A549 (cell line): ENCODE measurements around the gene CHD6. TPM values are rescaled to one million over a fixed set of nuclear protein-coding genes. Genes with fewer than 3 reads are reported as not detected.

Source experiments
- ATAC-seq, 2 experiments: fragments of 200-7000 bp in 1 of 2; fragments of >200 bp in 1 of 2; cut with Nextera tagmentation in 1 of 2; cut with Tn5 transposase in 1 of 2; 3 replicates each; pipeline versions ENCODE4 v1.8.0 to v1.9.1; 2018 to 2020; ENCODE audit warnings: mild to moderate bottlenecking in 1 of 2, moderate library complexity in 1 of 2
- CTCF ChIA-PET: fragments of 300-600 bp; sonication (Branson Sonifier 250); formaldehyde crosslinking; extraction: SDS; loops from one replicate; lab custom pipeline; 2021; ENCODE audit warnings: antibody characterized with exemption, inconsistent platforms; lab: Yijun Ruan, JAX
- POLR2A ChIA-PET: fragments of 350-600 bp; formaldehyde crosslinking; extraction: SDS; loops from one replicate; lab custom pipeline; 2021; ENCODE audit warnings: antibody characterized with exemption, inconsistent platforms; lab: Yijun Ruan, JAX
- DNase-seq, 2 experiments: peaks; one replicate each; pipeline versions ENCODE4 v3.0.0 to v3.0.0-alpha.2; 2011 to 2016; ENCODE audit warnings: low read depth in 1 of 2, low spot score in 1 of 2
- FAIRE-seq: peaks from 2 replicates; lab custom pipeline; 2011; peaks lifted over from hg19 to GRCh38; lab: Jason Lieb, UNC
- H3K27ac ChIP-seq, 2 experiments: fragments of >200 bp; sonication (Bioruptor Twin); formaldehyde crosslinking; 3 replicates each; pipeline ENCODE4 v1.5.1; 2016 to 2017
- H3K4me1 ChIP-seq: fragments of >200 bp; sonication (Bioruptor Twin); formaldehyde crosslinking; 3 replicates; pipeline ENCODE4 v1.6.1; 2016
- H3K4me2 ChIP-seq: fragments of >200 bp; sonication (Bioruptor Twin); formaldehyde crosslinking; 3 replicates; pipeline ENCODE4 v1.6.1; 2016
- H3K4me3 ChIP-seq: fragments of >200 bp; sonication (Bioruptor Twin); formaldehyde crosslinking; 3 replicates; pipeline ENCODE4 v1.5.1; 2016
- H3K9me3 ChIP-seq: fragments of >200 bp; sonication (Bioruptor Twin); formaldehyde crosslinking; 3 replicates; pipeline ENCODE4 v1.6.1; 2016
- ATOH8 ChIP-seq: fragments of 250-450 bp; sonication (Bioruptor Pico); IDR thresholded peaks from 2 replicates; pipeline ENCODE4 v1.5.0; 2020; ENCODE audit warnings: low read depth, mild to moderate bottlenecking, moderate library complexity
- CBX2 ChIP-seq: fragments of 200-600 bp; sonication (generic); IDR thresholded peaks from 2 replicates; pipeline ENCODE4 v1.6.1; 2016; ENCODE audit warnings: low read depth, mild to moderate bottlenecking, borderline replicate concordance
- CBX8 ChIP-seq: fragments of 200-600 bp; sonication (generic); IDR thresholded peaks from 2 replicates; pipeline ENCODE4 v1.6.1; 2016
- CEBPB ChIP-seq, 2 experiments: fragments of >200 bp in 1 of 2; sonication (Bioruptor Twin) in 1 of 2; formaldehyde crosslinking in 1 of 2; IDR thresholded peaks; 2 replicates each; pipeline ENCODE4 v1.6.1; 2012 to 2016
- CHD4 ChIP-seq: fragments of 200-600 bp; sonication (generic); IDR thresholded peaks from 2 replicates; pipeline ENCODE4 v1.6.1; 2016; ENCODE audit warnings: antibody characterized with exemption, mild to moderate bottlenecking, borderline replicate concordance
- CTCF ChIP-seq: fragments of >200 bp; sonication (Bioruptor Twin); formaldehyde crosslinking; IDR thresholded peaks from 3 replicates; pipeline ENCODE4 v1.5.1; 2016
- EHF ChIP-seq: fragments of 250-450 bp; sonication (Bioruptor Pico); IDR thresholded peaks from 2 replicates; pipeline ENCODE4 v1.5.0; 2020; ENCODE audit warnings: mild to moderate bottlenecking
- EHMT2 ChIP-seq: fragments of 200-600 bp; sonication (generic); IDR thresholded peaks from 2 replicates; pipeline ENCODE4 v1.6.1; 2016; ENCODE audit warnings: antibody characterized with exemption, low read depth, mild to moderate bottlenecking, moderate library complexity
- EP300 ChIP-seq, 2 experiments: fragments of >200 bp; sonication (Bioruptor Twin); formaldehyde crosslinking; IDR thresholded peaks; 2 replicates in 1 of 2; 3 replicates in 1 of 2; pipeline ENCODE4 v1.6.1; 2016 to 2017
- ESRRA ChIP-seq: fragments of 150-350 bp; IDR thresholded peaks from 2 replicates; pipeline ENCODE4 v1.6.1; 2014; ENCODE audit warnings: mild to moderate bottlenecking, low read length, borderline replicate concordance
- FOSB ChIP-seq: fragments of 250-450 bp; sonication (Bioruptor Pico); IDR thresholded peaks from 2 replicates; pipeline ENCODE4 v1.5.0; 2020; ENCODE audit warnings: mild to moderate bottlenecking, moderate library complexity
- GATA3 ChIP-seq: IDR thresholded peaks from 2 replicates; pipeline ENCODE4 v1.6.1; 2012; ENCODE audit warnings: borderline replicate concordance
- HES2 ChIP-seq: fragments of >200 bp; sonication (Bioruptor Twin); formaldehyde crosslinking; IDR thresholded peaks from 2 replicates; pipeline ENCODE4 v1.6.1; 2016
- HOXA7 ChIP-seq: fragments of 250-450 bp; sonication (Bioruptor Pico); IDR thresholded peaks from 2 replicates; pipeline ENCODE4 v1.5.0; 2020; ENCODE audit warnings: mild to moderate bottlenecking, moderate library complexity
- HOXB13 ChIP-seq: fragments of 250-450 bp; sonication (Bioruptor Pico); IDR thresholded peaks from 2 replicates; pipeline ENCODE4 v1.5.0; 2020; ENCODE audit warnings: low read depth, mild to moderate bottlenecking, moderate library complexity
- HOXB5 ChIP-seq: fragments of 250-450 bp; sonication (Bioruptor Pico); IDR thresholded peaks from 2 replicates; pipeline ENCODE4 v1.5.0; 2020; ENCODE audit warnings: mild to moderate bottlenecking, moderate library complexity
- JUN ChIP-seq, 2 experiments: fragments of >200 bp; sonication (Bioruptor Twin); formaldehyde crosslinking; IDR thresholded peaks; 2 replicates in 1 of 2; 3 replicates in 1 of 2; pipeline ENCODE4 v1.6.1; 2016 to 2017
- JUNB ChIP-seq: fragments of >200 bp; sonication (Bioruptor Twin); formaldehyde crosslinking; IDR thresholded peaks from 2 replicates; pipeline ENCODE4 v1.6.1; 2016
- MAX ChIP-seq: IDR thresholded peaks from 2 replicates; pipeline ENCODE4 v1.6.1; 2012
- PBX3 ChIP-seq: IDR thresholded peaks from 2 replicates; pipeline ENCODE4 v1.6.1; 2012
- PHF8 ChIP-seq: fragments of 200-600 bp; sonication (generic); IDR thresholded peaks from 2 replicates; pipeline ENCODE4 v1.6.1; 2016; ENCODE audit warnings: low read depth, mild to moderate bottlenecking, antibody characterized with exemption, moderate library complexity, borderline replicate concordance
- RCOR1 ChIP-seq: fragments of 150-350 bp; IDR thresholded peaks from 2 replicates; pipeline ENCODE4 v1.6.1; 2014; ENCODE audit warnings: antibody characterized with exemption, low read length, low read depth
- RFX5 ChIP-seq: fragments of 450-650 bp; IDR thresholded peaks from 2 replicates; pipeline ENCODE4 v1.7.1; 2014; ENCODE audit warnings: antibody characterized with exemption, mild to moderate bottlenecking, moderate library complexity
- SMC3 ChIP-seq: fragments of >200 bp; sonication (Bioruptor Twin); formaldehyde crosslinking; IDR thresholded peaks from 3 replicates; pipeline ENCODE4 v1.6.1; 2018; ENCODE audit warnings: inconsistent platforms
- TP53 ChIP-seq: fragments of 250-450 bp; sonication (Bioruptor Pico); IDR thresholded peaks from 2 replicates; pipeline ENCODE4 v1.5.0; 2021; ENCODE audit warnings: mild to moderate bottlenecking, moderate library complexity
- ZFP36 ChIP-seq: fragments of 450-650 bp; IDR thresholded peaks from 2 replicates; pipeline ENCODE4 v1.6.1; 2014; ENCODE audit warnings: borderline replicate concordance; ENCODE audit not compliant: partially characterized antibody
- WGBS: methylation state at CpG from one replicate; pipeline ENCODE4 v1.1.6; 2017; ENCODE audit errors: missing lambda C conversion rate; 5-methylcytosine and 5-hydroxymethylcytosine counted together
- polyA plus RNA-seq, 4 experiments: library from polyadenylated mRNA; depleted of rRNA in 3 of 4; stranded (reverse); fragments of >200 nt; fragmentation: RNase III in 1 of 4; extraction: RNeasy Plus Mini Kit Qiagen cat#74134 plus additional on column Dnase treatment in 1 of 4; gene quantifications; 2 replicates in 3 of 4; 3 replicates in 1 of 4; pipeline ENCODE4 v1.2.3, GENCODE V29; 2011 to 2017

Gene CHD6
- polyA plus RNA-seq, 2 of the 4 experiments (the other 2 are of a cell fraction): 8.2 to 22.6 TPM

- no peak for TF ChIP-seq CTCF
Measured at GRCh38 chr20:41377275-41377674, 240.9 kb downstream of the CHD6 start (continued).

- POLR2A ChIA-PET: no interaction called here
- 67% methylated on average over 5 of the region's 5 CpGs for WGBS
- H3K27ac ChIP-seq: no peak overlapping the region
- no peak overlapping the region for H3K4me3 ChIP-seq
- FAIRE-seq (no peak), DNase-seq (no peak), ATAC-seq (no peak)
- H3K4me2 ChIP-seq: no peak overlapping the region
- TF ChIP-seq ESRRA: no peak
- no peak for TF ChIP-seq ATOH8
- no peak for TF ChIP-seq GATA3
- no peak for TF ChIP-seq JUN (IDR thresholded peaks at IDR 0.05)
- TF ChIP-seq PBX3: no peak
- no peak for TF ChIP-seq HES2
- no peak for TF ChIP-seq CEBPB (IDR thresholded peaks at IDR 0.05)
- TF ChIP-seq SMC3: no peak
- no peak for TF ChIP-seq HOXA7 (CRISPR knock-in tag)
- no peak for TF ChIP-seq PHF8
- TF ChIP-seq JUNB: no peak
- no peak for TF ChIP-seq EHMT2
- no peak for TF ChIP-seq CBX8
- no peak for TF ChIP-seq TP53 (CRISPR knock-in tag)
- no peak for TF ChIP-seq EHF (CRISPR knock-in tag)
- no peak for TF ChIP-seq CHD4
- CTCF ChIA-PET: interaction anchor here (0.9 to 2.7 kb wide), 3 partner anchors 9 to 204 kb away, joined by 3 to 7 read pairs (median 4); no protein-coding TSS in a partner anchor
- no peaks in the 10 kb centered on the region for H3K9me3 ChIP-seq
- H3K4me1 ChIP-seq: no peaks in the 10 kb centered on the region
Measured at GRCh38 chr20:41376349-41376748, 241.8 kb downstream of the CHD6 start.

GRCh38 chr20:41375846-41376245 lies 242.3 kb downstream of the CHD6 start:
- no peaks in the 10 kb centered on the region for H3K9me3 ChIP-seq
- H3K4me3 ChIP-seq: no peak overlapping the region
- no peak for ATAC-seq
- 44% methylated on average over 9 of the region's 9 CpGs for WGBS
- H3K4me1 ChIP-seq: no peaks in the 10 kb centered on the region
- ChIA-PET POLR2A (no interaction called here), CTCF (interaction anchor here (0.9 to 2.7 kb wide), 2 partner anchors 42 to 203 kb away, joined by 4 to 7 read pairs; no protein-coding TSS in a partner anchor)
- no peak for FAIRE-seq
- no peak overlapping the region for H3K27ac ChIP-seq
- no peak for TF ChIP-seq RFX5
- TF ChIP-seq HOXB5: no peak
- no peak for TF ChIP-seq FOSB (CRISPR knock-in tag)
- TF ChIP-seq ATOH8: no peak
- TF ChIP-seq EP300 (IDR thresholded peaks at IDR 0.05): no peak
- TF ChIP-seq ZFP36: no peak
- no peak for TF ChIP-seq RCOR1
- no peak for TF ChIP-seq CBX2
- TF ChIP-seq ESRRA: no peak
- no peak for TF ChIP-seq SMC3
- no peak for TF ChIP-seq HOXB13 (CRISPR knock-in tag)
- TF ChIP-seq MAX: no peak
- no peak for DNase-seq
- H3K4me2 ChIP-seq: no peak overlapping the region
